H9 (cell line): ENCODE data around the gene CCS. TPM values are rescaled to one million over a fixed set of nuclear protein-coding genes. Genes with fewer than 3 reads are reported as not detected.

Source experiments
- DNase-seq: peaks from one replicate; pipeline ENCODE4 v3.0.0-alpha.2; 2017
- H2AFZ ChIP-seq: one replicate; pipeline ENCODE4 v1.6.1; 2013; ENCODE audit warnings: mild to moderate bottlenecking, low read length, control low read depth, moderate library complexity
- H2AK5ac ChIP-seq: 2 replicates; pipeline ENCODE4 v1.6.1; 2013; ENCODE audit warnings: low read length, control low read depth, mixed read lengths; ENCODE audit not compliant: insufficient read length
- H2BK120ac ChIP-seq: one replicate; pipeline ENCODE4 v1.6.1; 2013; ENCODE audit warnings: low read depth, mild to moderate bottlenecking, low read length, control low read depth, inconsistent platforms; ENCODE audit not compliant: poor library complexity, severe bottlenecking
- H2BK12ac ChIP-seq: 2 replicates; pipeline ENCODE4 v1.6.1; 2013; ENCODE audit warnings: low read length, control low read depth, mixed read lengths, low read depth; ENCODE audit not compliant: insufficient read length
- H2BK15ac ChIP-seq: 2 replicates; pipeline ENCODE4 v1.6.1; 2013; ENCODE audit warnings: low read depth, low read length, control low read depth
- H2BK20ac ChIP-seq: one replicate; pipeline ENCODE4 v1.6.1; 2013; ENCODE audit warnings: low read depth, mild to moderate bottlenecking, low read length, control low read depth, inconsistent platforms; ENCODE audit not compliant: poor library complexity, severe bottlenecking
- H2BK5ac ChIP-seq: 2 replicates; pipeline ENCODE4 v1.6.1; 2013; ENCODE audit warnings: low read length, control low read depth, mixed read lengths; ENCODE audit not compliant: insufficient read length
- H3K14ac ChIP-seq: 2 replicates; pipeline ENCODE4 v1.6.1; 2013; ENCODE audit warnings: low read length, control low read depth; ENCODE audit not compliant: insufficient read depth
- H3K18ac ChIP-seq: 2 replicates; pipeline ENCODE4 v1.6.1; 2013; ENCODE audit warnings: low read depth, mild to moderate bottlenecking, mixed read lengths, low read length, control low read depth; ENCODE audit not compliant: insufficient read length
- H3K23ac ChIP-seq: 2 replicates; pipeline ENCODE4 v1.6.1; 2013; ENCODE audit warnings: low read length, control low read depth, mixed read lengths, low read depth; ENCODE audit not compliant: insufficient read length
- H3K23me2 ChIP-seq: 2 replicates; pipeline ENCODE4 v1.6.1; 2013; ENCODE audit warnings: low read depth, mild to moderate bottlenecking, mixed read lengths, low read length, control low read depth; ENCODE audit not compliant: insufficient read length, poor library complexity, severe bottlenecking
- H3K27ac ChIP-seq: 2 replicates; pipeline ENCODE4 v1.5.1; 2013; ENCODE audit warnings: low read length, control low read depth, mixed read lengths, low read depth; ENCODE audit not compliant: insufficient read length
- H3K27me3 ChIP-seq: 2 replicates; pipeline ENCODE4 v1.6.1; 2013; ENCODE audit warnings: low read length, control low read depth, inconsistent platforms; ENCODE audit not compliant: insufficient read depth
- H3K4ac ChIP-seq: 2 replicates; pipeline ENCODE4 v1.6.1; 2013; ENCODE audit warnings: low read depth, mild to moderate bottlenecking, control low read depth, inconsistent platforms, low read length, moderate library complexity
- H3K4me1 ChIP-seq: 2 replicates; pipeline ENCODE4 v1.6.1; 2013; ENCODE audit warnings: low read length, control low read depth, inconsistent platforms; ENCODE audit not compliant: insufficient read depth
- H3K4me2 ChIP-seq: 2 replicates; pipeline ENCODE4 v1.6.1; 2013; ENCODE audit warnings: low read length, control low read depth, mixed read lengths; ENCODE audit not compliant: insufficient read length, insufficient read depth
- H3K56ac ChIP-seq: 2 replicates; pipeline ENCODE4 v1.6.1; 2013; ENCODE audit warnings: low read depth, mild to moderate bottlenecking, mixed read lengths, low read length, control low read depth; ENCODE audit not compliant: insufficient read length
- H3K79me1 ChIP-seq: 2 replicates; pipeline ENCODE4 v1.6.1; 2013; ENCODE audit warnings: low read depth, mild to moderate bottlenecking, moderate library complexity, low read length, control low read depth, inconsistent platforms; ENCODE audit not compliant: insufficient read depth, poor library complexity, severe bottlenecking
- H3K79me2 ChIP-seq: 2 replicates; pipeline ENCODE4 v1.6.1; 2013; ENCODE audit warnings: low read length, control low read depth, inconsistent platforms; ENCODE audit not compliant: insufficient read depth
- H3K9ac ChIP-seq: 2 replicates; pipeline ENCODE4 v1.6.1; 2013; ENCODE audit warnings: low read length, control low read depth, mixed read lengths; ENCODE audit not compliant: insufficient read length; ENCODE audit errors: extremely low read depth
- H3K9me3 ChIP-seq: one replicate; pipeline ENCODE4 v1.6.1; 2013; ENCODE audit warnings: low read depth, low read length, inconsistent platforms; ENCODE audit not compliant: control insufficient read depth
- H3T11ph ChIP-seq: one replicate; pipeline ENCODE4 v1.6.1; 2013; ENCODE audit warnings: mild to moderate bottlenecking, low read length, control low read depth, inconsistent platforms
- H4K20me1 ChIP-seq: one replicate; pipeline ENCODE4 v1.6.1; 2013; ENCODE audit not compliant: control insufficient read depth, insufficient read length, insufficient read depth
- H4K5ac ChIP-seq: 2 replicates; pipeline ENCODE4 v1.6.1; 2013; ENCODE audit warnings: low read depth, mild to moderate bottlenecking, mixed read lengths, low read length, control low read depth; ENCODE audit not compliant: insufficient read length
- H4K8ac ChIP-seq: replicated peaks from 2 replicates; pipeline ENCODE4 v1.6.1; 2013; ENCODE audit warnings: low read length, control low read depth, mixed read lengths, low read depth; ENCODE audit not compliant: insufficient read length
- H4K91ac ChIP-seq: 2 replicates; pipeline ENCODE4 v1.6.1; 2013; ENCODE audit warnings: low read depth, mild to moderate bottlenecking, moderate library complexity, mixed read lengths, low read length, control low read depth; ENCODE audit not compliant: insufficient read length
- H3K27ac Mint-ChIP-seq, 3 experiments: 2 replicates in 2 of 3; 3 replicates in 1 of 3; pipeline ENCODE4 v1.8.0; 2020 to 2021; ENCODE audit warnings: mixed read lengths in 3 of 3, mild to moderate bottlenecking in 1 of 3, moderate library complexity in 1 of 3
- H3K27me3 Mint-ChIP-seq: 2 replicates; pipeline ENCODE4 v1.8.0; 2021; ENCODE audit warnings: low read depth, mild to moderate bottlenecking, moderate library complexity, mixed read lengths
- H3K36me3 Mint-ChIP-seq, 3 experiments: 2 replicates in 2 of 3; 3 replicates in 1 of 3; pipeline ENCODE4 v1.8.0; 2020 to 2021; ENCODE audit warnings: low read depth in 3 of 3, mixed read lengths in 3 of 3; ENCODE audit not compliant: insufficient read depth in 1 of 3
- H3K4me1 Mint-ChIP-seq, 2 experiments: 2 replicates each; pipeline ENCODE4 v1.8.0; 2020; ENCODE audit warnings: mixed read lengths in 2 of 2
- H3K4me3 Mint-ChIP-seq, 2 experiments: 2 replicates in 1 of 2; 3 replicates in 1 of 2; pipeline ENCODE4 v1.8.0; 2020 to 2021; ENCODE audit warnings: mild to moderate bottlenecking in 2 of 2, mixed read lengths in 2 of 2, moderate library complexity in 1 of 2
- H3K9me3 Mint-ChIP-seq, 2 experiments: 2 replicates in 1 of 2; 3 replicates in 1 of 2; pipeline ENCODE4 v1.8.0; 2020; ENCODE audit warnings: mild to moderate bottlenecking in 2 of 2, mixed read lengths in 2 of 2, moderate library complexity in 1 of 2
- CTCF ChIP-seq: fragments of 200-600 bp; sonication (generic); conservative IDR thresholded peaks from 3 replicates; pipeline ENCODE4 v1.8.0; 2021; ENCODE audit warnings: antibody characterized with exemption, mild to moderate bottlenecking
- WGBS: extraction: QIAGEN DNeasy Blood & Tissue Kit; methylation state at CpG from one replicate; pipeline ENCODE4 v1.1.7; 2013; ENCODE audit warnings: missing lambda C conversion rate, low lambda C conversion rate, mixed read lengths; ENCODE audit not compliant: insufficient read length; ENCODE audit errors: extremely low coverage; 5-methylcytosine and 5-hydroxymethylcytosine counted together
- total RNA-seq: library from RNA; stranded (reverse); gene quantifications from 2 replicates; pipeline ENCODE4 v1.2.1, GENCODE V29; 2021

Gene CCS
- total RNA-seq, 1 experiment from 2014 or later: 61.1 TPM

GRCh38 chr11:66641834-66642233 is 48.8 kb downstream of the CCS start:
- Histone ChIP-seq H3K9me3 (no peaks in the 10 kb centered on the region), H4K5ac (no peak overlapping the region), H3K79me2 (peaks cover 67% of the 10 kb centered on the region), H3T11ph (no peak overlapping the region), H3K79me1 (no peaks in the 10 kb centered on the region), H2BK5ac (no peak overlapping the region), H3K4me2 (peak overlapping the region; percentile 24), H2BK120ac (no peak overlapping the region), H2BK15ac (no peak overlapping the region), H2BK20ac (no peak overlapping the region), H3K4me1 (peaks cover 3% of the 10 kb centered on the region), H3K23ac (no peak overlapping the region), H3K27ac (no peak overlapping the region), H2AFZ (no peak overlapping the region), H4K8ac (no peak overlapping the region), H3K9ac (no peak overlapping the region), H3K23me2 (peaks cover 12% of the 10 kb centered on the region), H2AK5ac (no peak overlapping the region), H3K18ac (no peak overlapping the region), H4K91ac (no peak overlapping the region), H3K14ac (no peak overlapping the region), H3K56ac (no peak overlapping the region), H3K4ac (no peak overlapping the region), H4K20me1 (no peaks in the 10 kb centered on the region), H2BK12ac (no peak overlapping the region), H3K27me3 (no peaks in the 10 kb centered on the region)
- DNase-seq: no peak
- H3K4me1 Mint-ChIP-seq: peaks cover 78 to 79% of the 10 kb centered on the region in 2 experiments
- no peaks in the 10 kb centered on the region for H3K9me3 Mint-ChIP-seq
- H3K4me3 Mint-ChIP-seq: peak overlapping the region; percentile 99 to 100; a peak in 4 of 5 replicates
- peaks cover 64 to 86% (median 80%) of the 10 kb centered on the region in 3 experiments for H3K36me3 Mint-ChIP-seq
- H3K27ac Mint-ChIP-seq: peak overlapping the region in 1 of 3 experiments; percentile 64; a peak in 2 of 7 replicates
- H3K27me3 Mint-ChIP-seq: peaks cover 2% of the 10 kb centered on the region; the same call in 1 of the 2 replicates
- no peak for TF ChIP-seq CTCF
- WGBS: no CpG with 5 or more reads among the region's 3 CpGs
